ENCODE data around the gene TSPAN4.

The TSPAN4 gene

GRCh38 chr11:823441-824291 lies 19.0 kb upstream of the TSPAN4 start (continued):
- TF ChIP-seq ARNTL (CRISPR knock-in tag; IDR thresholded peaks at IDR 0.05; ENCODE audit: borderline replicate concordance, low read depth) (no peak), RARB (CRISPR knock-in tag; IDR thresholded peaks at IDR 0.05) (no peak)

DNA sequence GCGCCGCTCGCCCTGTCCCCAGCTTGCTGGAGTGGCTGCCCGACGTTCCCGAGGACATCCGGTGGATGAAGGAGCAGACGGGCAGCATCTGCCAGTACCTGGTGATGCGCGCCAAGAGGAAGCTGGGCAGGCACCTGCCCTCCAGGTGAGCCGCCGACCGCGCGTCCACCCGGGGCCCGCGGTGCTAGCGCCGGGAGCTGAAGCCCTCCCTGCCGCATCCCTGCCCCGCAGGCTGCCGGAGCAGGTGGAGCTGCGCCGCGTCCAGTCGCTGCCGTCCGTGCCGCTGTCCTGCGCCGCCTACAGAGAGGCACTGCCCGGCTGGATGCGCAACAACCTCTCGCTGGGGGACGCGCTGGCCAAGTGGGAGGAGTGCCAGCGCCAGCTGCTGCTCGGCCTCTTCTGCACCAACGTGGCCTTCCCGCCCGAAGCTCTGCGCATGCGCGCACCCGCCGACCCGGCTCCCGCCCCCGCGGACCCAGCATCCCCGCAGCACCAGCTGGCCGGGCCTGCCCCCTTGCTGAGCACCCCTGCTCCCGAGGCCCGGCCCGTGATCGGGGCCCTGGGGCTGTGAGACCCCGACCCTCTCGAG lies 18.3 kb upstream of the TSPAN4 start:
- ATAC-seq: no peak
- TF ChIP-seq ARNTL (CRISPR knock-in tag; IDR thresholded peaks at IDR 0.05; ENCODE audit: borderline replicate concordance, low read depth) (no peak), ESRRG (CRISPR knock-in tag; IDR thresholded peaks at IDR 0.05) (no peak), CSDC2 (CRISPR knock-in tag; IDR thresholded peaks at IDR 0.05) (no peak), OSR1 (CRISPR knock-in tag; IDR thresholded peaks at IDR 0.05) (no peak), ZNF565 (CRISPR knock-in tag; conservative IDR thresholded peaks at IDR 0.05; ENCODE audit: low read depth) (no peak), ZFP30 (CRISPR knock-in tag; IDR thresholded peaks at IDR 0.05) (no peak), TOX (CRISPR knock-in tag; IDR thresholded peaks at IDR 0.05; ENCODE audit: borderline replicate concordance) (no peak), SNAI2 (CRISPR knock-in tag; IDR thresholded peaks at IDR 0.05) (no peak), ZNF8 (CRISPR knock-in tag; IDR thresholded peaks at IDR 0.05) (no peak), GLIS3 (CRISPR knock-in tag; IDR thresholded peaks at IDR 0.05) (no peak), ISL1 (CRISPR knock-in tag; IDR thresholded peaks at IDR 0.05) (no peak), ZNF70 (CRISPR knock-in tag; IDR thresholded peaks at IDR 0.05) (no peak), ZFP3 (CRISPR knock-in tag; IDR thresholded peaks at IDR 0.05) (no peak), ZC3H10 (CRISPR knock-in tag; IDR thresholded peaks at IDR 0.05) (no peak), PPARA (CRISPR knock-in tag; IDR thresholded peaks at IDR 0.05; ENCODE audit: borderline replicate concordance) (no peak), CREB5 (CRISPR knock-in tag; IDR thresholded peaks at IDR 0.05; ENCODE audit: low read depth) (no peak)
- TF ChIP-seq, protein P1, sequence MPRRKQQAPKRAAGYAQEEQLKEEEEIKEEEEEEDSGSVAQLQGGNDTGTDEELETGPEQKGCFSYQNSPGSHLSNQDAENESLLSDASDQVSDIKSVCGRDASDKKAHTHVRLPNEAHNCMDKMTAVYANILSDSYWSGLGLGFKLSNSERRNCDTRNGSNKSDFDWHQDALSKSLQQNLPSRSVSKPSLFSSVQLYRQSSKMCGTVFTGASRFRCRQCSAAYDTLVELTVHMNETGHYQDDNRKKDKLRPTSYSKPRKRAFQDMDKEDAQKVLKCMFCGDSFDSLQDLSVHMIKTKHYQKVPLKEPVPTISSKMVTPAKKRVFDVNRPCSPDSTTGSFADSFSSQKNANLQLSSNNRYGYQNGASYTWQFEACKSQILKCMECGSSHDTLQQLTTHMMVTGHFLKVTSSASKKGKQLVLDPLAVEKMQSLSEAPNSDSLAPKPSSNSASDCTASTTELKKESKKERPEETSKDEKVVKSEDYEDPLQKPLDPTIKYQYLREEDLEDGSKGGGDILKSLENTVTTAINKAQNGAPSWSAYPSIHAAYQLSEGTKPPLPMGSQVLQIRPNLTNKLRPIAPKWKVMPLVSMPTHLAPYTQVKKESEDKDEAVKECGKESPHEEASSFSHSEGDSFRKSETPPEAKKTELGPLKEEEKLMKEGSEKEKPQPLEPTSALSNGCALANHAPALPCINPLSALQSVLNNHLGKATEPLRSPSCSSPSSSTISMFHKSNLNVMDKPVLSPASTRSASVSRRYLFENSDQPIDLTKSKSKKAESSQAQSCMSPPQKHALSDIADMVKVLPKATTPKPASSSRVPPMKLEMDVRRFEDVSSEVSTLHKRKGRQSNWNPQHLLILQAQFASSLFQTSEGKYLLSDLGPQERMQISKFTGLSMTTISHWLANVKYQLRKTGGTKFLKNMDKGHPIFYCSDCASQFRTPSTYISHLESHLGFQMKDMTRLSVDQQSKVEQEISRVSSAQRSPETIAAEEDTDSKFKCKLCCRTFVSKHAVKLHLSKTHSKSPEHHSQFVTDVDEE (CRISPR knock-in tag; IDR thresholded peaks at IDR 0.05): no peak
- TF ChIP-seq, protein P2, sequence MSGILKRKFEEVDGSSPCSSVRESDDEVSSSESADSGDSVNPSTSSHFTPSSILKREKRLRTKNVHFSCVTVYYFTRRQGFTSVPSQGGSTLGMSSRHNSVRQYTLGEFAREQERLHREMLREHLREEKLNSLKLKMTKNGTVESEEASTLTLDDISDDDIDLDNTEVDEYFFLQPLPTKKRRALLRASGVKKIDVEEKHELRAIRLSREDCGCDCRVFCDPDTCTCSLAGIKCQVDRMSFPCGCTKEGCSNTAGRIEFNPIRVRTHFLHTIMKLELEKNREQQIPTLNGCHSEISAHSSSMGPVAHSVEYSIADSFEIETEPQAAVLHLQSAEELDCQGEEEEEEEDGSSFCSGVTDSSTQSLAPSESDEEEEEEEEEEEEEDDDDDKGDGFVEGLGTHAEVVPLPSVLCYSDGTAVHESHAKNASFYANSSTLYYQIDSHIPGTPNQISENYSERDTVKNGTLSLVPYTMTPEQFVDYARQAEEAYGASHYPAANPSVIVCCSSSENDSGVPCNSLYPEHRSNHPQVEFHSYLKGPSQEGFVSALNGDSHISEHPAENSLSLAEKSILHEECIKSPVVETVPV (CRISPR knock-in tag; IDR thresholded peaks at IDR 0.05): no peak

- TF ChIP-seq, protein P2 (CRISPR knock-in tag; IDR thresholded peaks at IDR 0.05): no peak
- TF ChIP-seq ZFP30 (CRISPR knock-in tag; IDR thresholded peaks at IDR 0.05): no peak
- no peak for TF ChIP-seq ZFP3 (CRISPR knock-in tag; IDR thresholded peaks at IDR 0.05)
- TF ChIP-seq ZNF565 (CRISPR knock-in tag; conservative IDR thresholded peaks at IDR 0.05; ENCODE audit: low read depth): no peak
- TF ChIP-seq ESRRG (CRISPR knock-in tag; IDR thresholded peaks at IDR 0.05): no peak
- TF ChIP-seq, protein P3, sequence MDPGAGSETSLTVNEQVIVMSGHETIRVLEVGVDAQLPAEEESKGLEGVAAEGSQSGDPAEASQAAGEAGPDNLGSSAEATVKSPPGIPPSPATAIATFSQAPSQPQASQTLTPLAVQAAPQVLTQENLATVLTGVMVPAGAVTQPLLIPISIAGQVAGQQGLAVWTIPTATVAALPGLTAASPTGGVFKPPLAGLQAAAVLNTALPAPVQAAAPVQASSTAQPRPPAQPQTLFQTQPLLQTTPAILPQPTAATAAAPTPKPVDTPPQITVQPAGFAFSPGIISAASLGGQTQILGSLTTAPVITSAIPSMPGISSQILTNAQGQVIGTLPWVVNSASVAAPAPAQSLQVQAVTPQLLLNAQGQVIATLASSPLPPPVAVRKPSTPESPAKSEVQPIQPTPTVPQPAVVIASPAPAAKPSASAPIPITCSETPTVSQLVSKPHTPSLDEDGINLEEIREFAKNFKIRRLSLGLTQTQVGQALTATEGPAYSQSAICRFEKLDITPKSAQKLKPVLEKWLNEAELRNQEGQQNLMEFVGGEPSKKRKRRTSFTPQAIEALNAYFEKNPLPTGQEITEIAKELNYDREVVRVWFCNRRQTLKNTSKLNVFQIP (CRISPR knock-in tag; IDR thresholded peaks at IDR 0.05; ENCODE audit: borderline replicate concordance, low read depth): no peak
- TF ChIP-seq TCF4 (CRISPR knock-in tag; IDR thresholded peaks at IDR 0.05; ENCODE audit: borderline replicate concordance): no peak
- no peak for TF ChIP-seq CSDC2 (CRISPR knock-in tag; IDR thresholded peaks at IDR 0.05)
- no peak for TF ChIP-seq SNAI2 (CRISPR knock-in tag; IDR thresholded peaks at IDR 0.05)
- TF ChIP-seq ISL1 (CRISPR knock-in tag; IDR thresholded peaks at IDR 0.05): no peak
- no peak for TF ChIP-seq PATZ1 (CRISPR knock-in tag; IDR thresholded peaks at IDR 0.05; ENCODE audit: borderline replicate concordance)
- TF ChIP-seq BACH2 (CRISPR knock-in tag; IDR thresholded peaks at IDR 0.05; ENCODE audit: borderline replicate concordance): no peak
- TF ChIP-seq PPARA (CRISPR knock-in tag; IDR thresholded peaks at IDR 0.05; ENCODE audit: borderline replicate concordance): no peak
- TF ChIP-seq ARNTL (CRISPR knock-in tag; IDR thresholded peaks at IDR 0.05; ENCODE audit: borderline replicate concordance, low read depth): no peak
- TF ChIP-seq OSR1 (CRISPR knock-in tag; IDR thresholded peaks at IDR 0.05): no peak
- no peak for TF ChIP-seq ZC3H10 (CRISPR knock-in tag; IDR thresholded peaks at IDR 0.05)
- TF ChIP-seq RARB (CRISPR knock-in tag; IDR thresholded peaks at IDR 0.05): no peak
- no peak for TF ChIP-seq TOX (CRISPR knock-in tag; IDR thresholded peaks at IDR 0.05; ENCODE audit: borderline replicate concordance)
- no peak for TF ChIP-seq GLIS3 (CRISPR knock-in tag; IDR thresholded peaks at IDR 0.05)
- TF ChIP-seq ZNF70 (CRISPR knock-in tag; IDR thresholded peaks at IDR 0.05): no peak
Measured at GRCh38 chr11:824942-825341, 17.7 kb upstream of the TSPAN4 start.

More at GRCh38 chr11:824942-825341, 17.7 kb upstream of the TSPAN4 start:
- no peak for ATAC-seq
